Mesenchymal stem cell (in vitro differentiated cells and primary cell): ENCODE results near the gene GAREM1.
A peak's percentile ranks its signal among the peaks of the same experiment; 100 is the strongest.
"Not testable (repeated sequence)": the region's sequence is repeated elsewhere in the genome, so short reads cannot be mapped to it uniquely, and the experiment has no call there.

Source experiments
- DNase-seq: peaks from one replicate; pipeline ENCODE4 v3.0.0-alpha.2; 2013
- H2AFZ ChIP-seq: one replicate; pipeline ENCODE4 v1.6.1; 2013; ENCODE audit warnings: low read depth, mild to moderate bottlenecking, control low read depth, inconsistent platforms, low read length, moderate library complexity
- H2AK5ac ChIP-seq: 2 replicates; pipeline ENCODE4 v1.6.1; 2013; ENCODE audit warnings: low read length, moderate library complexity, mild to moderate bottlenecking, inconsistent platforms; ENCODE audit not compliant: severe bottlenecking
- H2BK120ac ChIP-seq: one replicate; pipeline ENCODE4 v1.6.1; 2013; ENCODE audit warnings: low read depth, mild to moderate bottlenecking, inconsistent platforms, low read length, moderate library complexity
- H2BK12ac ChIP-seq, 2 experiments: one replicate each; pipeline ENCODE4 v1.6.1; 2013; ENCODE audit warnings: inconsistent platforms in 2 of 2, low read length in 2 of 2, mild to moderate bottlenecking in 2 of 2, moderate library complexity in 2 of 2, control low read depth in 1 of 2
- H2BK15ac ChIP-seq: one replicate; pipeline ENCODE4 v1.6.1; 2013; ENCODE audit warnings: mild to moderate bottlenecking, low read depth, inconsistent platforms; ENCODE audit not compliant: poor library complexity, severe bottlenecking
- H2BK5ac ChIP-seq: 2 replicates; pipeline ENCODE4 v1.6.1; 2013; ENCODE audit warnings: low read depth, mild to moderate bottlenecking, low read length, control low read depth, inconsistent platforms; ENCODE audit not compliant: poor library complexity, severe bottlenecking
- H3K14ac ChIP-seq, 2 experiments: one replicate each; pipeline ENCODE4 v1.6.1; 2013; ENCODE audit warnings: inconsistent platforms in 2 of 2, low read length in 2 of 2, control low read depth in 1 of 2, mild to moderate bottlenecking in 1 of 2, moderate library complexity in 1 of 2
- H3K18ac ChIP-seq, 2 experiments: one replicate each; pipeline ENCODE4 v1.6.1; 2013; ENCODE audit warnings: inconsistent platforms in 2 of 2, low read length in 2 of 2, control low read depth in 1 of 2, low read depth in 1 of 2, mild to moderate bottlenecking in 1 of 2
- H3K23ac ChIP-seq, 2 experiments: one replicate each; pipeline ENCODE4 v1.6.1; 2013; ENCODE audit warnings: inconsistent platforms in 2 of 2, low read length in 2 of 2, mild to moderate bottlenecking in 2 of 2, moderate library complexity in 2 of 2, control low read depth in 1 of 2
- H3K27ac ChIP-seq: 2 replicates; pipeline ENCODE4 v1.5.1; 2013; ENCODE audit warnings: mild to moderate bottlenecking, moderate library complexity, low read length, control low read depth, inconsistent platforms; ENCODE audit not compliant: poor library complexity, severe bottlenecking
- H3K27me3 ChIP-seq, 2 experiments: 2 replicates each; pipeline versions ENCODE4 v1.6.1 to v1.7.0; 2013; ENCODE audit warnings: low read length in 2 of 2, mild to moderate bottlenecking in 2 of 2, moderate library complexity in 2 of 2, control low read depth in 1 of 2, inconsistent platforms in 1 of 2; ENCODE audit not compliant: control insufficient read depth in 1 of 2, insufficient read depth in 1 of 2
- H3K36me3 ChIP-seq, 2 experiments: 2 replicates each; pipeline versions ENCODE4 v1.6.1 to v1.7.0; 2013; ENCODE audit warnings: low read length in 2 of 2, control low read depth in 1 of 2, inconsistent platforms in 1 of 2, low read depth in 1 of 2, mild to moderate bottlenecking in 1 of 2; ENCODE audit not compliant: insufficient read depth in 2 of 2, control insufficient read depth in 1 of 2
- H3K4ac ChIP-seq, 2 experiments: one replicate each; pipeline ENCODE4 v1.6.1; 2013; ENCODE audit warnings: inconsistent platforms in 2 of 2, low read length in 2 of 2, mild to moderate bottlenecking in 2 of 2, moderate library complexity in 2 of 2, control low read depth in 1 of 2, low read depth in 1 of 2
- H3K4me1 ChIP-seq: 2 replicates; pipeline ENCODE4 v1.6.1; 2013; ENCODE audit warnings: low read depth, low read length, control low read depth; ENCODE audit not compliant: control insufficient read depth, insufficient read depth
- H3K4me2 ChIP-seq: 2 replicates; pipeline ENCODE4 v1.6.1; 2013; ENCODE audit warnings: low read length, mild to moderate bottlenecking, inconsistent platforms; ENCODE audit not compliant: poor library complexity, severe bottlenecking
- H3K4me3 ChIP-seq, 2 experiments: 2 replicates each; pipeline versions ENCODE4 v1.5.1 to v1.7.0; 2013; ENCODE audit warnings: low read length in 2 of 2, mild to moderate bottlenecking in 2 of 2, control low read depth in 1 of 2, low read depth in 1 of 2; ENCODE audit not compliant: insufficient read depth in 1 of 2
- H3K79me1 ChIP-seq: replicated peaks from 2 replicates; pipeline ENCODE4 v1.6.1; 2013; ENCODE audit warnings: mild to moderate bottlenecking, control low read depth, low read length, inconsistent platforms; ENCODE audit not compliant: poor library complexity, severe bottlenecking
- H3K9ac ChIP-seq: 2 replicates; pipeline ENCODE4 v1.7.0; 2013; ENCODE audit warnings: mild to moderate bottlenecking, low read length, moderate library complexity
- H3K9me3 ChIP-seq: 2 replicates; pipeline ENCODE4 v1.7.0; 2013; ENCODE audit warnings: mild to moderate bottlenecking, low read length; ENCODE audit not compliant: control insufficient read depth
- H4K8ac ChIP-seq: one replicate; pipeline ENCODE4 v1.6.1; 2013; ENCODE audit warnings: inconsistent platforms, mild to moderate bottlenecking, low read length, moderate library complexity
- H4K91ac ChIP-seq: one replicate; pipeline ENCODE4 v1.6.1; 2013; ENCODE audit warnings: mild to moderate bottlenecking, low read length, inconsistent platforms
- WGBS: methylation state at CpG from one replicate; pipeline ENCODE4 v1.1.7; 2013; ENCODE audit warnings: mixed read lengths; 5-methylcytosine and 5-hydroxymethylcytosine counted together

Gene GAREM1

GRCh38 chr18:32238635-32239268, 231.9 kb downstream of the GAREM1 start:
- H3K4me2 ChIP-seq = no peak overlapping the region
- H2AK5ac ChIP-seq = no peak overlapping the region
- H3K23ac ChIP-seq = no peak overlapping the region
- no peak overlapping the region for H3K18ac ChIP-seq
- H2AFZ ChIP-seq = no peak overlapping the region
- H2BK5ac ChIP-seq = no peak overlapping the region
- peak overlapping the region; percentile 38 for H4K8ac ChIP-seq
- no peaks in the 10 kb centered on the region for H3K9me3 ChIP-seq
- DNase-seq = no peak
- H3K4ac ChIP-seq = no peak overlapping the region
- no peaks in the 10 kb centered on the region for H3K36me3 ChIP-seq
- H3K27ac ChIP-seq = no peak overlapping the region
- H3K27me3 ChIP-seq = peaks cover 0 to 11% of the 10 kb centered on the region in 2 experiments
- no peak overlapping the region for H2BK120ac ChIP-seq
- H3K4me3 ChIP-seq = no peak overlapping the region
- H2BK15ac ChIP-seq = no peak overlapping the region
- H4K91ac ChIP-seq = no peak overlapping the region
- H2BK12ac ChIP-seq = no peak overlapping the region
- no peaks in the 10 kb centered on the region for H3K79me1 ChIP-seq
- H3K14ac ChIP-seq = no peak overlapping the region
- WGBS = 92% methylated on average over 5 of the region's 5 CpGs
- no peaks in the 10 kb centered on the region for H3K4me1 ChIP-seq
- H3K9ac ChIP-seq = no peak overlapping the region

GRCh38 chr18:32237049-32237448, 233.6 kb downstream of the GAREM1 start:
- no peak overlapping the region for H3K14ac ChIP-seq
- no peaks in the 10 kb centered on the region for H3K36me3 ChIP-seq
- no peaks in the 10 kb centered on the region for H3K4me1 ChIP-seq
- no peak overlapping the region for H4K91ac ChIP-seq
- H3K79me1 ChIP-seq = no peaks in the 10 kb centered on the region
- H2BK15ac ChIP-seq = no peak overlapping the region
- H3K4ac ChIP-seq = no peak overlapping the region
- no peak overlapping the region for H4K8ac ChIP-seq
- no peak overlapping the region for H3K4me3 ChIP-seq
- no peak overlapping the region for H3K18ac ChIP-seq
- no peak overlapping the region for H3K9ac ChIP-seq
- H2BK5ac ChIP-seq = no peak overlapping the region
- H3K27ac ChIP-seq = no peak overlapping the region
- H2AFZ ChIP-seq = no peak overlapping the region
- H2BK12ac ChIP-seq = no peak overlapping the region
- no peak overlapping the region for H3K4me2 ChIP-seq
- no peak overlapping the region for H3K23ac ChIP-seq
- no peak overlapping the region for H2BK120ac ChIP-seq
- H2AK5ac ChIP-seq = no peak overlapping the region
- no peaks in the 10 kb centered on the region for H3K9me3 ChIP-seq
- DNase-seq = no peak
- WGBS = 60% methylated on average over 1 of the region's 3 CpGs
- H3K27me3 ChIP-seq = no peaks in the 10 kb centered on the region

- not testable (repeated sequence) for H3K4me2 ChIP-seq, H3K4me1 ChIP-seq, H3K4me3 ChIP-seq, H3K18ac ChIP-seq, H2AFZ ChIP-seq, H3K9me3 ChIP-seq, H3K36me3 ChIP-seq, H3K23ac ChIP-seq, H2AK5ac ChIP-seq, H2BK5ac ChIP-seq, H3K4ac ChIP-seq, DNase-seq, H2BK12ac ChIP-seq, H3K27me3 ChIP-seq, H3K27ac ChIP-seq, H3K9ac ChIP-seq, H2BK120ac ChIP-seq, H3K14ac ChIP-seq, H4K91ac ChIP-seq, H3K79me1 ChIP-seq, H2BK15ac ChIP-seq, H4K8ac ChIP-seq
- 94% methylated on average over 15 of the region's 15 CpGs for WGBS
Observed at GRCh38 chr18:32233348-32233747, 237.3 kb downstream of the GAREM1 start.

- no peaks in the 10 kb centered on the region for H3K4me1 ChIP-seq
- H3K4me3 ChIP-seq = no peak overlapping the region
- peak; percentile 2 for DNase-seq
- no peak overlapping the region for H2BK15ac ChIP-seq
- no peak overlapping the region for H4K8ac ChIP-seq
- H4K91ac ChIP-seq = no peak overlapping the region
- no peak overlapping the region for H3K4me2 ChIP-seq
- H3K27me3 ChIP-seq = no peaks in the 10 kb centered on the region
- H3K36me3 ChIP-seq = no peaks in the 10 kb centered on the region
- no peaks in the 10 kb centered on the region for H3K79me1 ChIP-seq
- H3K9me3 ChIP-seq = no peaks in the 10 kb centered on the region
- no peak overlapping the region for H3K27ac ChIP-seq
- WGBS = 81% methylated on average over 3 of the region's 3 CpGs
- no peak overlapping the region for H3K4ac ChIP-seq
- H3K14ac ChIP-seq = no peak overlapping the region
- no peak overlapping the region for H2BK5ac ChIP-seq
- H2BK12ac ChIP-seq = no peak overlapping the region
- no peak overlapping the region for H3K9ac ChIP-seq
- H3K18ac ChIP-seq = no peak overlapping the region
- H2AK5ac ChIP-seq = no peak overlapping the region
- no peak overlapping the region for H2AFZ ChIP-seq
- H3K23ac ChIP-seq = no peak overlapping the region
- H2BK120ac ChIP-seq = no peak overlapping the region
Observed at GRCh38 chr18:32219431-32220018, 251.2 kb downstream of the GAREM1 start.
